AG04449 (cell line): ENCODE data around the gene C10orf90.
"Not testable (repeated sequence)": the region's sequence is repeated elsewhere in the genome, so short reads cannot be mapped to it uniquely, and the experiment has no call there.

ENCODE experiments used
- CTCF ChIA-PET: fragments of 350-600 bp; formaldehyde crosslinking; extraction: SDS; loops from one replicate; lab custom pipeline; 2021; ENCODE audit warnings: antibody characterized with exemption; lab: Yijun Ruan, JAX
- POLR2A ChIA-PET: fragments of 400-600, 350-600 bp; formaldehyde crosslinking; extraction: SDS; loops from one replicate; lab custom pipeline; 2020; ENCODE audit warnings: antibody characterized with exemption, inconsistent platforms; lab: Yijun Ruan, JAX
- DNase-seq: peaks from one replicate; pipeline ENCODE4 v3.0.0-alpha.2; 2010; ENCODE audit warnings: low read depth, low spot score
- H3K4me3 ChIP-seq: 2 replicates; pipeline ENCODE4 v1.5.1; 2011; ENCODE audit warnings: low read depth, mild to moderate bottlenecking, control low read depth, low read length
- CTCF ChIP-seq: IDR thresholded peaks from one replicate; pipeline ENCODE4 v1.5.1; 2011; ENCODE audit warnings: mild to moderate bottlenecking, moderate library complexity, low read length, control low read depth, inconsistent platforms; ENCODE audit not compliant: insufficient read depth; ENCODE audit errors: missing control alignments

Gene C10orf90

GRCh38 chr10:126551202-126551601 lies 119.3 kb downstream of the C10orf90 start:
- ChIA-PET CTCF (interaction anchor here (1.5 kb wide), 1 partner anchor 617 kb away, joined by 3 read pairs; no protein-coding TSS in a partner anchor), POLR2A (no interaction called here)
- no peak for DNase-seq
- TF ChIP-seq CTCF: no peak
- no peak overlapping the region for H3K4me3 ChIP-seq

GRCh38 chr10:126550586-126550985 lies 119.9 kb downstream of the C10orf90 start:
- DNase-seq, H3K4me3 ChIP-seq, POLR2A ChIA-PET: not testable (repeated sequence)
- CTCF ChIA-PET: interaction anchor here (1.5 kb wide), 1 partner anchor 616 kb away, joined by 3 read pairs; no protein-coding TSS in a partner anchor

- TF ChIP-seq CTCF: no peak
- ChIA-PET CTCF (no interaction called here), POLR2A (no interaction called here)
- no peak for DNase-seq
- no peak overlapping the region for H3K4me3 ChIP-seq
Observed at GRCh38 chr10:126549344-126549743, 121.1 kb downstream of the C10orf90 start.

- CTCF ChIA-PET: no interaction called here
- DNase-seq: no peak
- TF ChIP-seq CTCF: no peak
- POLR2A ChIA-PET: no interaction called here
- no peak overlapping the region for H3K4me3 ChIP-seq
Observed at GRCh38 chr10:126544565-126544964, 125.9 kb downstream of the C10orf90 start.

GRCh38 chr10:126538439-126539135 lies 131.9 kb downstream of the C10orf90 start:
- DNase-seq: no peak
- TF ChIP-seq CTCF: no peak
- H3K4me3 ChIP-seq: no peak overlapping the region
- POLR2A ChIA-PET: no interaction called here
- CTCF ChIA-PET: no interaction called here

GRCh38 chr10:126536656-126537055 lies 133.8 kb downstream of the C10orf90 start:
- no peak for DNase-seq
- no peak overlapping the region for H3K4me3 ChIP-seq
- CTCF ChIA-PET: interaction anchor here (1.4 kb wide), 1 partner anchor 33 kb away, joined by 3 read pairs; no protein-coding TSS in a partner anchor
- TF ChIP-seq CTCF: no peak
- POLR2A ChIA-PET: no interaction called here
